GM20431 (cell line): ENCODE results near the gene KCNH4.
"Not testable (repeated sequence)": the region's sequence is repeated elsewhere in the genome, so short reads cannot be mapped to it uniquely, and the experiment has no call there.

ENCODE experiments used
- in situ Hi-C: fragments of 300-500 bp; cut with MseI, MboI; formaldehyde crosslinking; loops from one replicate; pipeline ENCODE4 v1.15.0; 2020; ENCODE audit warnings: low sequenced_read_pairs; ENCODE audit not compliant: unreplicated experiment

The KCNH4 gene

GRCh38 chr17:42142371-42142896, 38.5 kb downstream of the KCNH4 start:
- in situ Hi-C loops = no loop called here

GRCh38 chr17:42141382-42141781, 39.6 kb downstream of the KCNH4 start:
- in situ Hi-C loops = no loop called here

GRCh38 chr17:42140690-42141089, 40.3 kb downstream of the KCNH4 start:
- in situ Hi-C loops = not testable (repeated sequence)

- in situ Hi-C loops = no loop called here
Observed at GRCh38 chr17:42138749-42139492, 42.0 kb downstream of the KCNH4 start.

- in situ Hi-C loops = no loop called here
Observed at GRCh38 chr17:42136654-42137051, 44.3 kb downstream of the KCNH4 start.

- in situ Hi-C loops = no loop called here
Observed at GRCh38 chr17:42135664-42136653, 45.0 kb downstream of the KCNH4 start.

GRCh38 chr17:42135151-42135550, 45.8 kb downstream of the KCNH4 start:
- in situ Hi-C loops = no loop called here

- in situ Hi-C loops = no loop called here
Observed at GRCh38 chr17:42133461-42134041, 47.4 kb downstream of the KCNH4 start.

- in situ Hi-C loops = no loop called here
Observed at GRCh38 chr17:42132941-42133340, 48.0 kb downstream of the KCNH4 start.

- in situ Hi-C loops = no loop called here
Observed at GRCh38 chr17:42131981-42132432, 48.9 kb downstream of the KCNH4 start.

GRCh38 chr17:42131232-42131631, 49.7 kb downstream of the KCNH4 start:
- in situ Hi-C loops = no loop called here

- in situ Hi-C loops = no loop called here
Observed at GRCh38 chr17:42130310-42130936, 50.5 kb downstream of the KCNH4 start.

- in situ Hi-C loops = no loop called here
Observed at GRCh38 chr17:42129109-42129837, 51.7 kb downstream of the KCNH4 start.

GRCh38 chr17:42127414-42127813, 53.5 kb downstream of the KCNH4 start:
- in situ Hi-C loops = no loop called here

- in situ Hi-C loops = no loop called here
Observed at GRCh38 chr17:42126836-42127235, 54.1 kb downstream of the KCNH4 start.

GRCh38 chr17:42125565-42125964, 55.4 kb downstream of the KCNH4 start:
- in situ Hi-C loops = no loop called here

GRCh38 chr17:42124256-42124655, 56.7 kb downstream of the KCNH4 start:
- in situ Hi-C loops = no loop called here

GRCh38 chr17:42122371-42123303, 58.3 kb downstream of the KCNH4 start, which contains the start of gene HSPB9:
TSS of gene HSPB9 (plus strand) at chr17:42122804. CDS start at chr17:42122851, 47 bp downstream.
- in situ Hi-C loops = no loop called here
